ENCODE data around the gene DHDH.
"Not testable (repeated sequence)": the region's sequence is repeated elsewhere in the genome, so short reads cannot be mapped to it uniquely, and the experiment has no call there.

Gene DHDH

DNA sequence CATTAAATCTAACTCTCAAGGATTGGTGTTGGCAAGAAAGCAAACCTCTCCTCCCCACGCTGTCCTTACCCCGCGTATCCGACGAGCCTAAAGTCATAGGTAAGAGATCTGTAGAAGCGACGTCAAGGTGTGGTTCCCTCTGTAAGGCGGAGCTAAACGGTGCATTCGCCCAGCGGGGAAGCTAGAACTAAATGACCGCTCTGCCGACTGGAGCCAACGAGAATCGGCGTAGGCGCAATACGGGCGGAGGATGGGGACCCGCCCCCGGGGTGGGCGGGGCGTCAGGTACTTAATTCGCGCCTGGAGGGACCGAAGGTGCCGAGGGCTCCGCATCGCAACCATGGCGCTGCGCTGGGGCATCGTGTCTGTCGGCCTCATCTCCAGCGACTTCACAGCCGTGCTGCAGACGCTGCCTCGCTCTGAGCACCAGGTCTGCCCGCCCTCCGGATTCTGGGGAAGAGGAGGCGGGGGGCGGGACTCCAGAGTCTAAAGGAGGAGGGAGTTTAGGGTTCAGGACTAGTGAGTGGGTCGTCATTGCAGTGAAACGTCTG, at the start of gene DHDH:
Gene DHDH (plus strand): TSS at position 318 of the 551 bp plus-strand sequence. CDS start 23 bp downstream, at position 341.
- DNase-seq (ENCODE audit: low read depth, low spot score): peak; percentile 94

- no peak for DNase-seq (ENCODE audit: low read depth, low spot score)
Measured at GRCh38 chr19:48883726-48884125, 49.8 kb upstream of the DHDH start.

GRCh38 chr19:48887861-48888612, 45.5 kb upstream of the DHDH start:
- peak; percentile 67 for DNase-seq (ENCODE audit: low read depth, low spot score)

DNA sequence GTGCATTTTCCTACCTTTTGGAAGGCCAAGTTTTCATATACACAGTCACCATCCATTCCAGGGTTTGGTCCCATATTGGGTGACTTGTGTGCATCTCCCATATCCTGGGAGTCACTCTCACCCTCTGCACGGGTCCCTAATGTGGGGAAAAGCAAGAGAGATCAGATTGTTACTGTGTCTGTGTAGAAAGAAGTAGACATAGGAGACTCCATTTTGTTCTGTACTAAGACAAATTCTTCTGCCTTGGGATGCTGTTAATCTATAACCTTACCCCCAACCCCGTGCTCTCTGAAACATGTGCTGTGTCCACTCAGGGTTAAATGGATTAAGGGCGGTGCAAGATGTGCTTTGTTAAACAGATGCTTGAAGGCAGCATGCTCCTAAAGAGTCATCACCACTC, 44.0 kb upstream of the DHDH start:
- DNase-seq (ENCODE audit: low read depth, low spot score): not testable (repeated sequence)

DNA sequence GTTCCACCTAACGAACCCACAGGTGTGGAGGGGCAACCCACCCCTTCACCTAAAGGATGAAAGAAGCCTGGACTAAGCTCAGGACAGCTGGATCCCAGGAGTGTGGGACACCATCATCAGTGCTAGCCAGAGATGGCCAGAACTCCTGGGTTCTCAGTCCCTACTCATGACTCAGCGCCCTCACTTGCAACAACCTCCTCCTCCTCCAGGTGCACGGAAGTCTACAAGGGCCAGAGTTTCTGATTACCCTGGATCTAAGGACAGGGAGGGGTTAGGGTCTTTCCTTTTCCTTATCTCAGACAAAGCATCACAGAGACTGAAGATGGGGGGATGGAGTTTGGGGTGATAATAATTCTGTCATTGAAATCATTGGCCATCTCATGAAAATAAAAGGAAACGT, 42.9 kb upstream of the DHDH start:
- DNase-seq (ENCODE audit: low read depth, low spot score): no peak

DNA sequence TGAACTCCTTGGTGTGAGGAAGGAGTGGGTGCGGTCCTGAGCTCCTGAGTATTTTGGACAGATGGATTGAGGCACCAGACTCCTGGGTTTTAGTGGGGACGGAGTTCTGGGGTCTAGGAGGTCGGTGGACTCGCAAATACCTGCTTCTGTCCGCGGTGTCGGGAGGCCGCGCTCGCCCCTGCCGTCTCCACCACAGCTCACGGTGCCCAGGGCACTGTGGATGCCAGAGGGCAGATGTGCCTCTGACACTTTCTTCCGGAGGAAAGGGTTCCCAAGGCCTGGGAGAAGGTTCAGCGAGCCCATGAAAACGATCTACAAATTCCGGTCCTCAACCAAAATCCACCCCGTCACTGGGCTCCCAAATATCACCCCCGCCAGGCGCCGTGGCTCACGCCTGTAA, 38.3 kb upstream of the DHDH start:
- DNase-seq (ENCODE audit: low read depth, low spot score): no peak

- DNase-seq (ENCODE audit: low read depth, low spot score): peak; percentile 90
Measured at GRCh38 chr19:48896191-48896720, 37.2 kb upstream of the DHDH start.

DNA sequence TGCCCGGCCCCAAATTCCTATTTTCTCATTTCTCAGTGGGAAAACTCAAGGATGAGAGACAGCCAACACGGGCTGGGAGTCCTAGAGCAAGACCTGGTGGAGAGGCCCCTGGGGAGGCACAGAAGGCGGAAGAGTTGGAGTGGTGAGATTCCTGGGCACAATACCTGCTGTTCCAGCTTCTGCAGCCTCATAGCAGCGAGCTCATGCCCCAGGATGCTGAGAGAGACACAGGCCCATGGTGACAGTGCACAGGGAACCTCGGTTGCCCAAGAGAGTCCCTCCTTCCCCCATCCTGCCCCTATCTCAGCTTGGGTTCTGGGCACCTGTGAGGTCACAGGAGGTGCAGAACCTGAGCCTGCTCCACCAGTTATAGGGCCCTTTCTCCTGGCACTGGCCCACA, 36.3 kb upstream of the DHDH start:
- DNase-seq (ENCODE audit: low read depth, low spot score): no peak

- DNase-seq (ENCODE audit: low read depth, low spot score): not testable (repeated sequence)
Measured at GRCh38 chr19:48899386-48899749, 34.1 kb upstream of the DHDH start.

DNA sequence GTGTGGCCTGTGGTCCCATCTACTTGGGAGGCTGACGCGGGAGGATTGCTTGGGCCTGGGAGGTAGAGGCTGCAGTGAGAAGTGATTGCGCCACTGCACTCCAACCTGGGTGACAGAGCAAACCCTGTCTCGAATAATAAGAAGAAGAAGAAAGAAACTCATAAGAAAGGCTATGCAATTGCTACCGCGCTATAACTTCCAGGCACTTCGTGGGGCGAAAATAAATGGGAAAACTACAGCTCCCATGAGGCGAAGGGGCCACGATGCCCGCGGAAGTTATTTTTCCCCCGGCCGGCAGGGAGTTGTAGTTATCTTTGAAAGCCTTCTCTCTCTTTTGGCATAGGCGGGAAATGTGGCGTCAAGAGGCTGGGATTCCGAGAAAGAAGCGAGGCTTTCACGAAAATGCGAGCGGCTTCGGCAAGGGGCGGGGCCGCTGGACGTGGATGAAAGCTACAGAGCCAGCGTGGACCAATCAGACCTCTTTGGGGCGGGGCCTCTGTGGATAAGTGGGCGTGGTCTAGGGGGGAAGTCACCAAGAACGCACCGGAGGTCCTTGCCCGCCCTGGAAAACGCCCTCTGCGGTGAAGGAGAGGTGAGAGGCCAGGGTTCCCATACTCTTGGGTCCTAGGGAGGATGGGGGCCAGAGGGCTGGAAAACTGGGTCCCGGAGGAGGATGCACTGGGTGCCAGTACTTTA, 33.6 kb upstream of the DHDH start, which contains the start of gene NUCB1:
Gene NUCB1 (plus strand): TSS at position 532 of the 696 bp plus-strand sequence. CDS start 485 bp downstream, outside the sequence.
- peak; percentile 99 for DNase-seq (ENCODE audit: low read depth, low spot score)

- no peak for DNase-seq (ENCODE audit: low read depth, low spot score)
Measured at GRCh38 chr19:48900477-48901406, 32.8 kb upstream of the DHDH start.

- DNase-seq (ENCODE audit: low read depth, low spot score): not testable (repeated sequence)
Measured at GRCh38 chr19:48902291-48902690, 31.2 kb upstream of the DHDH start.

DNA sequence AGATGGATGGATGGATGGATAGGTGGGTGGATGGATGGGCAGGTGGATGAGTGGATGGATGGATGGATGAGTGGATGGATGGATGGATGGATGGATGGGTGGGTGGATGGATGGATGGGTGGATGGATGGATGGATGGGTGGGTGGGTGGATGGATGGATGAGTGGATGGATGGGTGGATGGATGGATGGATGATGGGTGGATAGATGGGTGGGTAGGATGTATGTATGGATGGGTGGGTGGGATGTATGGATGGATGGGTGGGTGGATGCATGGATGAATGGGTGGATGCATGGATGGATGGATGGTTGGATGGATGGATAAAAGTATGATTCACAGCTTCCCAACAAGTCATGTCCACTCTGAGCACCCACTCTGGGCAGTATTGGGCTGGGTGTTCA, 29.7 kb upstream of the DHDH start:
- DNase-seq (ENCODE audit: low read depth, low spot score): not testable (repeated sequence)

- no peak for DNase-seq (ENCODE audit: low read depth, low spot score)
Measured at GRCh38 chr19:48905664-48906063, 27.8 kb upstream of the DHDH start.

DNA sequence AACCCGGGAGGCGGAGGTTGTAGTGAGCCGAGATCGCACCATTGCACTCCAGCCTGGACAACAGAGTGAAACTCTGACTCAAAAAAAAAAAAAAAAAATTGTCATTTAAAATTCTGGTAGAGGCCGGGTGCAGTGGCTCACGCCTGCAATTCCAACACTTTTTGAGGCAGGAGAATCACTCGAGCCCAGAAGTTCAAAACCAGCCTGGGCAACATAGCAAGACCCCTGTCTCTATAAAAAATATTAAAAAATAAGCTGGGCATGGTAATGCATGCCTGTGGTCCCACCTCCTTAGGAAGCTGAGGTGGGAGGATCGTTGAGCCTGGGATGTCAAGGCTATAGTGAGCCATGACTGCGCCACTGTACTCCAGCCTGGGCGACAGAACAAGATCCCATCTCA, 27.2 kb upstream of the DHDH start:
- no peak for DNase-seq (ENCODE audit: low read depth, low spot score)

GRCh38 chr19:48907671-48908070, 25.8 kb upstream of the DHDH start:
- DNase-seq (ENCODE audit: low read depth, low spot score): no peak

DNA sequence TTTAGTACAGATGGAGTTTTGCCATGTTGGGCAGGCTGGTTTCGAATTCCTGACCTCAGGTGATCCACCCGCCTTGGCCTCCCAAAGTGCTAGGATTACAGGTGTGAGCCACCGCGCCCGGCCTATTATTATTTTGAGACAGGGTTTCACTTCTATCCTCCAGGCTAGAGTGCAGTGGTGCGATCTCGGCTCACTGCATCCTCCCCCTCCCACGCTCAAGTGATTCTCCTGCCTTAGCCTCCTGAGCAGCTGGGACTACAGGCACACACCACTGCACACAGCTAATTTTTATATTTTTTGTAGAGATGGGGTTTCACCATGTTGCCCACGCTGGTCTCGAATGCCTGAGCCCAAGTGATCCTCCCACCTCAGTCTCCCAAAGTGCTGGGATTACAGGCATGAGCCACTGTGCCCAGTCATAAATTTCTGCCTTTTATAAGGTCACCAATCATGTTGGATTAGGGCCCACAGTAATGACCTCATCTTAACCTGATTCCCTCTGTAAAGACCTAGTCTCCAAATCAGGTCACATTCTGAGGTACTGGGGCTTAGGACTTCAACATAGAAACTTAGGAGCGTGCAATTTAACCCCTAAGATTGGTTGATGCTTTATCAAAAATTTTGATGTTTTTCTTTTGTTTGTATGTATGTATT, 23.9 kb upstream of the DHDH start:
- not testable (repeated sequence) for DNase-seq (ENCODE audit: low read depth, low spot score)

DNA sequence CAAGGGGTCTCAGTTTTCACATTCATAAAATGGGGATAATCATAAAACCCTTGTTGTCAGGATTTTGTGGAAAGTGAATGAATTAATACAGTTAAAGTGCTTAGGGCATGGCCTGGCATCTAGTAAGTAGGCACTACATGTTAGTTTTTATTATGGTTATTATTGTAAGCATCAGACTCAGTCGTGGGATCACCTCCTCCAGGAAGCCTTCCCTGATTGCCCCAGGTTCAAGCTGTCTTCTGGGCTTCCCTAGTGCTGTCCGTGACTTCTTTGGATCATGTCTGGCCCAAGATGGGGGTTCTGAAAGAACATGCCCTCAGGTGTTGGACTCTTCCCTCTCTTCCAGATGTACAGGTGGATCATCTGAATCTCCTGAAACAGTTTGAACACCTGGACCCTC, 22.7 kb upstream of the DHDH start:
- no peak for DNase-seq (ENCODE audit: low read depth, low spot score)

DNA sequence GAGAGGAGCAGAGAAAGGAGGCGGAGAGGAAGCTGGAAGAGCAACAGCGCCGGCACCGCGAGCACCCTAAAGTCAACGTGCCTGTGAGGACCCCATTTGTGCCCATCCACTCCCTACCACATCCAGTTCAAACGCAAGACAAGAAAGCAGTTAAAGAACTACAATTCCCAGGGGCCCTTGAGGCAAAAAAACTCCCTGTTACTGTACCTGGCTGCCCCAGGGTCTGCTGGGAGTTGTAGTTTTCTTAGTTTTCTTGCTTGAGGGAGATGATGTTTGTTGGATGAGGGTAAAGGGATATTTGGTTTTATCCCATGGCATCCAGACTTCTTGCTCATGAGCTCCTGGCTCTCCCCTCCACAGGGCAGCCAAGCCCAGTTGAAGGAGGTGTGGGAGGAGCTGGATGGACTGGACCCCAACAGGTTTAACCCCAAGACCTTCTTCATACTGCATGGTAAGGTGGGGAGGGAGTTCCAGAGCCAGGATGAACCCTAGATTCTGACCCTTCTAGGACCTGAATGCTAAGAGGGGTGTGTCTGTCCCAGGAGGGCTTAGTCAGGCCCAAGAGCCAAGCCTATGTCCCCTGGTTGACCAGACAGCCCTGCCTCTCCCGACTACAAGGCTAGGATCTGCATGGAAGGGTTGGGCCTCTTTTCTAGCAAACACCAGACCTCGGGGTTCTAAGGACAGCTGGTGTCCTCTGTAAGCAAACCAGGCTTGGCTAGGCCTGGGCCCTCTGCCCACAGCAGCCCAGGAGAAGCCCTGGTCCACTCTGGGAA, 20.2 kb upstream of the DHDH start:
- DNase-seq (ENCODE audit: low read depth, low spot score): peak; percentile 59

- peak; percentile 66 for DNase-seq (ENCODE audit: low read depth, low spot score)
Measured at GRCh38 chr19:48914181-48914580, 19.3 kb upstream of the DHDH start.
